Activated CD8-positive, alpha-beta memory T cell treated with anti-CD3 and anti-CD28 coated beads, Interleukin-2, amount 10 ng/mL, durations not matched to agents 7 days and 5 days (primary cell): Measurements from ENCODE around the gene DNAAF3. TPM values are rescaled to one million over a fixed set of nuclear protein-coding genes. Genes with fewer than 3 reads are reported as not detected.

Source experiments
- ATAC-seq: fragments of 150-1000 bp; cut with Tn5 transposase; one replicate; pipeline ENCODE4 v1.10.0; 2021; ENCODE audit warnings: moderate library complexity
- CTCF ChIA-PET: fragments of 350-600 bp; sonication (Branson Sonifier 250); formaldehyde crosslinking; loops from one replicate; lab custom pipeline; 2021; ENCODE audit warnings: antibody characterized with exemption; lab: Charles Lee
- DNase-seq: peaks from one replicate; pipeline ENCODE4 v3.0.0-alpha.2; 2020
- H3K27ac Mint-ChIP-seq: one replicate; pipeline ENCODE4 v1.8.0; 2021; ENCODE audit warnings: mild to moderate bottlenecking, mixed read lengths
- H3K27me3 Mint-ChIP-seq: one replicate; pipeline ENCODE4 v1.8.0; 2021; ENCODE audit warnings: mixed read lengths
- H3K36me3 Mint-ChIP-seq: one replicate; pipeline ENCODE4 v1.8.0; 2021; ENCODE audit warnings: mild to moderate bottlenecking, mixed read lengths
- H3K4me1 Mint-ChIP-seq: one replicate; pipeline ENCODE4 v1.8.0; 2021; ENCODE audit warnings: mixed read lengths
- H3K4me3 Mint-ChIP-seq: one replicate; pipeline ENCODE4 v1.8.0; 2021; ENCODE audit warnings: mild to moderate bottlenecking, moderate library complexity, mixed read lengths
- H3K9me3 Mint-ChIP-seq: one replicate; pipeline ENCODE4 v1.8.0; 2022; ENCODE audit warnings: low read depth, mixed read lengths
- microRNA-seq: library from miRNA; unstranded; fragments of <30 nt; microRNA quantifications from one replicate; pipeline ENCODE4 v1.2.0, GENCODE V29; 2022
- total RNA-seq, 2 experiments: library from RNA; stranded (reverse); gene quantifications; one replicate each; pipeline ENCODE4 v1.2.3, GENCODE V29; 2021

The DNAAF3 gene
- total RNA-seq, 2 experiments from 2014 or later = 0.35 TPM; not detected in 1

GRCh38 chr19:55115446-55116065, 50.9 kb downstream of the DNAAF3 start:
- Mint-ChIP-seq H3K4me3 (peak overlapping the region; percentile 96), H3K9me3 (no peaks in the 10 kb centered on the region), H3K36me3 (peaks cover 7% of the 10 kb centered on the region), H3K27ac (peak overlapping the region; percentile 91), H3K27me3 (no peaks in the 10 kb centered on the region), H3K4me1 (peaks cover 36% of the 10 kb centered on the region)
- DNase-seq (no peak), ATAC-seq (no peak)
- CTCF ChIA-PET = interaction anchor here (3.7 kb wide), 1 partner anchor 28 kb away, joined by 17 read pairs; no protein-coding TSS in a partner anchor

- Mint-ChIP-seq H3K4me1 (peaks cover 32% of the 10 kb centered on the region), H3K9me3 (no peaks in the 10 kb centered on the region), H3K27me3 (no peaks in the 10 kb centered on the region), H3K4me3 (peak overlapping the region; percentile 96), H3K27ac (no peak overlapping the region), H3K36me3 (peaks cover 11% of the 10 kb centered on the region)
- DNase-seq (no peak), ATAC-seq (no peak)
- CTCF ChIA-PET = interaction anchor here (3.7 kb wide), 1 partner anchor 27 kb away, joined by 17 read pairs; no protein-coding TSS in a partner anchor
Measured at GRCh38 chr19:55114566-55115145, 51.8 kb downstream of the DNAAF3 start.

GRCh38 chr19:55113570-55114039, 52.8 kb downstream of the DNAAF3 start:
- H3K4me1 Mint-ChIP-seq = peaks cover 30% of the 10 kb centered on the region
- peaks cover 19% of the 10 kb centered on the region for H3K36me3 Mint-ChIP-seq
- ATAC-seq = no peak
- H3K4me3 Mint-ChIP-seq = no peak overlapping the region
- CTCF ChIA-PET = no interaction called here
- no peaks in the 10 kb centered on the region for H3K9me3 Mint-ChIP-seq
- H3K27ac Mint-ChIP-seq = no peak overlapping the region
- H3K27me3 Mint-ChIP-seq = no peaks in the 10 kb centered on the region
- no peak for DNase-seq

GRCh38 chr19:55112777-55113569, 53.4 kb downstream of the DNAAF3 start:
- peaks cover 27% of the 10 kb centered on the region for H3K4me1 Mint-ChIP-seq
- CTCF ChIA-PET = no interaction called here
- no peak overlapping the region for H3K27ac Mint-ChIP-seq
- peaks cover 22% of the 10 kb centered on the region for H3K36me3 Mint-ChIP-seq
- no peaks in the 10 kb centered on the region for H3K9me3 Mint-ChIP-seq
- no peak overlapping the region for H3K4me3 Mint-ChIP-seq
- DNase-seq = no peak
- ATAC-seq = no peak
- no peaks in the 10 kb centered on the region for H3K27me3 Mint-ChIP-seq

GRCh38 chr19:55112246-55112776, 54.1 kb downstream of the DNAAF3 start:
- peaks cover 25% of the 10 kb centered on the region for H3K4me1 Mint-ChIP-seq
- ATAC-seq (no peak), DNase-seq (no peak)
- H3K4me3 Mint-ChIP-seq = no peak overlapping the region
- no peak overlapping the region for H3K27ac Mint-ChIP-seq
- H3K27me3 Mint-ChIP-seq = no peaks in the 10 kb centered on the region
- CTCF ChIA-PET = no interaction called here
- peaks cover 25% of the 10 kb centered on the region for H3K36me3 Mint-ChIP-seq
- no peaks in the 10 kb centered on the region for H3K9me3 Mint-ChIP-seq

- no peak overlapping the region for H3K27ac Mint-ChIP-seq
- DNase-seq (no peak), ATAC-seq (no peak)
- H3K9me3 Mint-ChIP-seq = no peaks in the 10 kb centered on the region
- H3K27me3 Mint-ChIP-seq = no peaks in the 10 kb centered on the region
- H3K36me3 Mint-ChIP-seq = peaks cover 33% of the 10 kb centered on the region
- H3K4me3 Mint-ChIP-seq = no peak overlapping the region
- H3K4me1 Mint-ChIP-seq = peaks cover 27% of the 10 kb centered on the region
- CTCF ChIA-PET = interaction anchor here (0.6 kb wide), 1 partner anchor 542 kb away, joined by 3 read pairs; no protein-coding TSS in a partner anchor
Measured at GRCh38 chr19:55111238-55111831, 55.1 kb downstream of the DNAAF3 start.

- H3K27ac Mint-ChIP-seq = no peak overlapping the region
Measured at GRCh38 chr19:55109527-55110291, 56.7 kb downstream of the DNAAF3 start.

More at GRCh38 chr19:55109527-55110291, 56.7 kb downstream of the DNAAF3 start:
- no peak for DNase-seq
- no peak overlapping the region for H3K4me3 Mint-ChIP-seq
- H3K27me3 Mint-ChIP-seq = no peaks in the 10 kb centered on the region
- peaks cover 14% of the 10 kb centered on the region for H3K4me1 Mint-ChIP-seq
- no peak for ATAC-seq
- CTCF ChIA-PET = no interaction called here
- H3K9me3 Mint-ChIP-seq = no peaks in the 10 kb centered on the region
- H3K36me3 Mint-ChIP-seq = peaks cover 35% of the 10 kb centered on the region

Small RNAs within 50 kb of the gene (microRNA-seq; reads per million reads assigned to microRNA genes)
- not detected for gene MIR7975

Other genes with a start within 250 kb of the DNAAF3 start
- gene NLRP7, start 219.1 kb downstream of the DNAAF3 start, total RNA-seq = not detected
- gene NLRP2, start 200.2 kb downstream of the DNAAF3 start, total RNA-seq = 10 to 100 TPM; 30.5 to 32.7 TPM
- gene GP6, start 128.3 kb downstream of the DNAAF3 start, total RNA-seq = under 1 TPM in 1 of 2 experiments, not detected in 1; 0.55 TPM
- gene RDH13, start 103.5 kb downstream of the DNAAF3 start, total RNA-seq = 10 to 100 TPM; 18.9 to 23.9 TPM
- 1 to 10 TPM; 4.5 to 9.8 TPM for gene EPS8L1, start 90.7 kb downstream of the DNAAF3 start, total RNA-seq
- gene PPP1R12C, start 49.0 kb downstream of the DNAAF3 start, total RNA-seq = 100 to 1,000 TPM; 134 to 144 TPM
- gene TNNT1, start 17.4 kb downstream of the DNAAF3 start, total RNA-seq = 1 to 10 TPM in 1 of 2 experiments, under 1 TPM in 1; 0.41 to 1.0 TPM
- gene TNNI3, start 8.9 kb downstream of the DNAAF3 start, total RNA-seq = not detected
- not detected for gene SYT5, start 13.7 kb upstream of the DNAAF3 start, total RNA-seq
- gene PTPRH, start 42.9 kb upstream of the DNAAF3 start, total RNA-seq = not detected
- gene TMEM86B, start 62.1 kb upstream of the DNAAF3 start, total RNA-seq = 10 to 100 TPM; 10.4 to 16.0 TPM
- 100 to 1,000 TPM; 263 to 291 TPM for gene PPP6R1, start 92.4 kb upstream of the DNAAF3 start, total RNA-seq
- gene HSPBP1, start 113.5 kb upstream of the DNAAF3 start, total RNA-seq = 10 to 100 TPM; 35.0 to 38.2 TPM
- gene BRSK1, start 117.4 kb upstream of the DNAAF3 start, total RNA-seq = 1 to 10 TPM; 6.9 to 9.1 TPM
- 1 to 10 TPM; 1.2 to 2.4 TPM for gene TMEM150B, start 158.7 kb upstream of the DNAAF3 start, total RNA-seq
- gene KMT5C, start 173.3 kb upstream of the DNAAF3 start, total RNA-seq = 10 to 100 TPM; 26.4 to 35.3 TPM
- 1 to 10 TPM in 1 of 2 experiments, under 1 TPM in 1; 0.19 to 2.0 TPM for gene COX6B2, start 188.1 kb upstream of the DNAAF3 start, total RNA-seq
- gene GARIN5B, start 196.6 kb upstream of the DNAAF3 start, total RNA-seq = not detected
- under 1 TPM; 0.50 to 0.68 TPM for gene IL11, start 203.8 kb upstream of the DNAAF3 start, total RNA-seq
- gene TMEM190, start 210.2 kb upstream of the DNAAF3 start, total RNA-seq = not detected
- 10 to 100 TPM; 14.1 to 23.0 TPM for gene TMEM238, start 217.7 kb upstream of the DNAAF3 start, total RNA-seq
- gene RPL28, start 219.3 kb upstream of the DNAAF3 start, total RNA-seq = 1,000 to 10,000 TPM; 2,244 to 2,759 TPM
- 100 to 1,000 TPM; 311 to 421 TPM for gene UBE2S, start 241.2 kb upstream of the DNAAF3 start, total RNA-seq